Nephron progenitor cell (in vitro differentiated cells): ENCODE data around the gene RASAL3.

Experiments
- DNase-seq: peaks from one replicate; pipeline ENCODE4 v3.0.0; 2021
- H3K27ac Mint-ChIP-seq: 2 replicates; pipeline ENCODE4 v1.8.0; 2021; ENCODE audit warnings: mild to moderate bottlenecking, moderate library complexity, mixed read lengths
- H3K27me3 Mint-ChIP-seq: 2 replicates; pipeline ENCODE4 v1.8.0; 2021; ENCODE audit warnings: mild to moderate bottlenecking, low read depth, mixed read lengths; ENCODE audit not compliant: poor library complexity
- H3K36me3 Mint-ChIP-seq: 2 replicates; pipeline ENCODE4 v1.8.0; 2021; ENCODE audit warnings: low read depth, mixed read lengths
- H3K4me1 Mint-ChIP-seq: 2 replicates; pipeline ENCODE4 v1.8.0; 2021; ENCODE audit warnings: mixed read lengths
- H3K4me3 Mint-ChIP-seq: 2 replicates; pipeline ENCODE4 v1.8.0; 2021; ENCODE audit warnings: mild to moderate bottlenecking, moderate library complexity, mixed read lengths
- H3K9me3 Mint-ChIP-seq: 2 replicates; pipeline ENCODE4 v1.8.0; 2021; ENCODE audit warnings: mild to moderate bottlenecking, moderate library complexity, mixed read lengths
- TF ChIP-seq, protein P1 (sequence below): fragments of 200-600 bp; sonication (generic); IDR thresholded peaks from 2 replicates; pipeline ENCODE4 v1.5.0; 2021; ENCODE audit warnings: antibody characterized with exemption

Gene RASAL3

GRCh38 chr19:15428956-15429824 is 35.2 kb downstream of the RASAL3 start:
- DNase-seq = no peak
- Mint-ChIP-seq H3K9me3 (peaks cover 9% of the 10 kb centered on the region), H3K27ac (peak overlapping the region; percentile 36), H3K27me3 (peaks cover 4% of the 10 kb centered on the region), H3K4me3 (no peak overlapping the region), H3K36me3 (peaks cover 34% of the 10 kb centered on the region), H3K4me1 (peaks cover 25% of the 10 kb centered on the region)
- TF ChIP-seq, protein P1, sequence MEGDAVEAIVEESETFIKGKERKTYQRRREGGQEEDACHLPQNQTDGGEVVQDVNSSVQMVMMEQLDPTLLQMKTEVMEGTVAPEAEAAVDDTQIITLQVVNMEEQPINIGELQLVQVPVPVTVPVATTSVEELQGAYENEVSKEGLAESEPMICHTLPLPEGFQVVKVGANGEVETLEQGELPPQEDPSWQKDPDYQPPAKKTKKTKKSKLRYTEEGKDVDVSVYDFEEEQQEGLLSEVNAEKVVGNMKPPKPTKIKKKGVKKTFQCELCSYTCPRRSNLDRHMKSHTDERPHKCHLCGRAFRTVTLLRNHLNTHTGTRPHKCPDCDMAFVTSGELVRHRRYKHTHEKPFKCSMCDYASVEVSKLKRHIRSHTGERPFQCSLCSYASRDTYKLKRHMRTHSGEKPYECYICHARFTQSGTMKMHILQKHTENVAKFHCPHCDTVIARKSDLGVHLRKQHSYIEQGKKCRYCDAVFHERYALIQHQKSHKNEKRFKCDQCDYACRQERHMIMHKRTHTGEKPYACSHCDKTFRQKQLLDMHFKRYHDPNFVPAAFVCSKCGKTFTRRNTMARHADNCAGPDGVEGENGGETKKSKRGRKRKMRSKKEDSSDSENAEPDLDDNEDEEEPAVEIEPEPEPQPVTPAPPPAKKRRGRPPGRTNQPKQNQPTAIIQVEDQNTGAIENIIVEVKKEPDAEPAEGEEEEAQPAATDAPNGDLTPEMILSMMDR = no peak

DNA sequence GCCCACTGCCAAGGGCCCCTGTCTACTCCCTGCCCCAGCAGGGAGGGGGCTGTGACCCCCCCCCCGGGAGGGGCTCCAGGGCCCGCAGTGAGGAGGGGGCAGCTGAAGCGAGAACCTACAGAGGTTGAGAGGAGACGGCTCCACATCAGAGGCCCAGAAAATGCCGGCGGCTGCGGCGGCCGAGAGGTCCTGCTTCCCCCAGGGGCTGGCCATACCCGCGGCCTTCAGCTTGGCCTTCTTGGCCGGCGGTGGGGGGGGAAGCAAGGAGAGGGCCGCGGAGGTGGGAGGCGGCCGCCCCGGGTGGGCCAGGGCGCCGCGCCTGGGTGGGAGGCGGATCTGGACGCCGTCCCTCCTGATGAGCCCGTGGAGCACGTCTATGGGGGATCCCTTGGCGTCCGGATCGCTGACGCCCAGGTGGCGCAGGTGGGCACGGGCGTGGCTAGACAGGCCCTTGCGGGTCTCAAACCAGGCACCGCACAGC is 36.3 kb downstream of the RASAL3 start:
- Mint-ChIP-seq H3K4me1 (peaks cover 20% of the 10 kb centered on the region), H3K27ac (no peak overlapping the region), H3K9me3 (peaks cover 15% of the 10 kb centered on the region), H3K36me3 (peaks cover 46% of the 10 kb centered on the region), H3K27me3 (peaks cover 5% of the 10 kb centered on the region), H3K4me3 (no peak overlapping the region)
- no peak for DNase-seq
- TF ChIP-seq, protein P1 = no peak

- Mint-ChIP-seq H3K4me1 (peaks cover 18% of the 10 kb centered on the region), H3K4me3 (no peak overlapping the region), H3K9me3 (peaks cover 22% of the 10 kb centered on the region), H3K27ac (no peak overlapping the region), H3K27me3 (peaks cover 9% of the 10 kb centered on the region), H3K36me3 (peaks cover 53% of the 10 kb centered on the region)
- TF ChIP-seq, protein P1 = no peak
- DNase-seq = no peak
These were observed 37.0 kb downstream of the RASAL3 start for GRCh38 chr19:15427350-15427700.

GRCh38 chr19:15426485-15427349 is 37.6 kb downstream of the RASAL3 start:
- Mint-ChIP-seq H3K9me3 (peaks cover 23% of the 10 kb centered on the region), H3K4me3 (no peak overlapping the region), H3K4me1 (peaks cover 16% of the 10 kb centered on the region), H3K27ac (no peak overlapping the region), H3K36me3 (peaks cover 58% of the 10 kb centered on the region), H3K27me3 (peaks cover 7% of the 10 kb centered on the region)
- TF ChIP-seq, protein P1 = no peak
- DNase-seq = no peak

GRCh38 chr19:15425321-15425950 is 38.9 kb downstream of the RASAL3 start:
- Mint-ChIP-seq H3K27ac (no peak overlapping the region), H3K4me3 (no peak overlapping the region), H3K9me3 (peaks cover 23% of the 10 kb centered on the region), H3K27me3 (peaks cover 5% of the 10 kb centered on the region), H3K36me3 (peaks cover 56% of the 10 kb centered on the region), H3K4me1 (peaks cover 3% of the 10 kb centered on the region)
- no peak for DNase-seq
- TF ChIP-seq, protein P1 = no peak
